22Rv1 (cell line): ENCODE results near the gene MAGI1.

Source experiments
- ZFX ChIP-seq: fragments of 450-650 bp; IDR thresholded peaks from 2 replicates; pipeline ENCODE4 v1.6.1; 2017; ENCODE audit warnings: antibody characterized with exemption, borderline replicate concordance
- TF ChIP-seq, protein P1 (sequence below): fragments of 450-650 bp; IDR thresholded peaks from 2 replicates; pipeline ENCODE4 v1.5.1; 2017; ENCODE audit warnings: mild to moderate bottlenecking

DNA sequence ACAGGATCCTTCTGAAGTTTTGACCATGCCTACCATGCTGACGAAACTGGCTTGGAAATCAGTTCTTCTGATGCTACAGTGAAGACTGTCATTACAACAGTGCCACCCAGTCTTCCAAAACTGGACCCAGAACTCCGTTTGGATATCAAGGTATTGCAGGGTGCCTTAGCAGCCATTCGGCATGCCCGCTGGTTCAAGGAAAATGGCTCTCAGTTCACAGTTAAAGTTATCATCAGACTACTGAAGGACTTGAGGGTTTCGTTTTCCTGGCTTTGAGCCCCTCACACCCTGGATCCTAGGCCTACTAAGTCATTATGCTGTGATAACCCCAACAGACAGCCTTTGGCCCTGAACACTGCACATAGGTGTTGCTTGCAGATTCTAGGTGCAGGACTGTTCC is 351.0 kb downstream of the MAGI1 start:
- TF ChIP-seq, protein P1, sequence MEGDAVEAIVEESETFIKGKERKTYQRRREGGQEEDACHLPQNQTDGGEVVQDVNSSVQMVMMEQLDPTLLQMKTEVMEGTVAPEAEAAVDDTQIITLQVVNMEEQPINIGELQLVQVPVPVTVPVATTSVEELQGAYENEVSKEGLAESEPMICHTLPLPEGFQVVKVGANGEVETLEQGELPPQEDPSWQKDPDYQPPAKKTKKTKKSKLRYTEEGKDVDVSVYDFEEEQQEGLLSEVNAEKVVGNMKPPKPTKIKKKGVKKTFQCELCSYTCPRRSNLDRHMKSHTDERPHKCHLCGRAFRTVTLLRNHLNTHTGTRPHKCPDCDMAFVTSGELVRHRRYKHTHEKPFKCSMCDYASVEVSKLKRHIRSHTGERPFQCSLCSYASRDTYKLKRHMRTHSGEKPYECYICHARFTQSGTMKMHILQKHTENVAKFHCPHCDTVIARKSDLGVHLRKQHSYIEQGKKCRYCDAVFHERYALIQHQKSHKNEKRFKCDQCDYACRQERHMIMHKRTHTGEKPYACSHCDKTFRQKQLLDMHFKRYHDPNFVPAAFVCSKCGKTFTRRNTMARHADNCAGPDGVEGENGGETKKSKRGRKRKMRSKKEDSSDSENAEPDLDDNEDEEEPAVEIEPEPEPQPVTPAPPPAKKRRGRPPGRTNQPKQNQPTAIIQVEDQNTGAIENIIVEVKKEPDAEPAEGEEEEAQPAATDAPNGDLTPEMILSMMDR: no peak
- no peak for TF ChIP-seq ZFX
